ENCODE results near the gene UNC50.
A peak's percentile ranks its signal among the peaks of the same experiment; 100 is the strongest.

The UNC50 gene, protein sequence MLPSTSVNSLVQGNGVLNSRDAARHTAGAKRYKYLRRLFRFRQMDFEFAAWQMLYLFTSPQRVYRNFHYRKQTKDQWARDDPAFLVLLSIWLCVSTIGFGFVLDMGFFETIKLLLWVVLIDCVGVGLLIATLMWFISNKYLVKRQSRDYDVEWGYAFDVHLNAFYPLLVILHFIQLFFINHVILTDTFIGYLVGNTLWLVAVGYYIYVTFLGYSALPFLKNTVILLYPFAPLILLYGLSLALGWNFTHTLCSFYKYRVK

DNA sequence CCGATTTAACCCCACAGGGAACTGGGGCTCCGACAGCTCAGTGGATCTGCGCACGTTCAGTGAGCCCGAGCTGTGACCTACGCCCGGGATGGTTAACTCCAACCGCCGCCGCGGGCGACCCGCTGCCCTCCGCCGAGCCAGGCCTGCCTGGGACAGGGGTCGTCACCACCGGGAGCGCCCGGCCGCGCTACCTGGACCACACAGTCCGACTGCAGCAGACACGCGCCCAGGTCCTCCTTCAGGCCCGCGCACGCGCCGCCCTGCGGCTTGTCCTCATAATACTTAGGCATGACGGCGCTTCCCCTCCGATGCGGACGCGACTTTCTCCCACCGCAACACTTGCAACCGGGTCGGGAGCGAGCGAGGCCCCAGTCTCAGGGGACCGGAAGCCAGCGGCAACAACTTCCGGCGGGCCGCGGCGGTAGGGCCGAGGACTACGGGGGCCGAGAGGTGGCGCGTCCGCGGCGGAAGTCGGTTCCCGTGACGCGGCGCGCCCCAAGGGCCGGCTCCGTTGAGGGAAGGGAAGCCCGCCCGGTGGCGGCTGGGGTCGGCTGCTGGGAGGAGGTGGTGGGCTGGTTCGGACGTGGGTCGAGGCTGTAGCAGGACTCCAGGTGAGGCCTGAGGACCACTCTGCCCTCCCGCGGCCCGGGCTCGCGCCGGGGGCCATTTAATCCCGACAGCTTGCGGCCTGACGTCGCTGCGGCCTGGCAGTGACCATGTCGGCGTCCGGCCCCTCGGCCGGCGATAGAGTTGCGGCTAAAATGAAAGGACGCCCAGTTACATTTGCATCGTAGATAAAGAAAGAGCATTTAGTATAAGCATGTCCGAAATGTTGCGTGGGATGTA is at the start of gene UNC50, which contains the start of gene COA5:
TSS of gene UNC50 (plus strand) at position 474 of the 846 bp plus-strand sequence. CDS start 1,171 bp downstream, outside the sequence.
TSS of gene COA5 (minus strand) at position 397 of the 846 bp plus-strand sequence. CDS start at position 290, 107 bp downstream.
- DNase-seq: peak; percentile 3

DNA sequence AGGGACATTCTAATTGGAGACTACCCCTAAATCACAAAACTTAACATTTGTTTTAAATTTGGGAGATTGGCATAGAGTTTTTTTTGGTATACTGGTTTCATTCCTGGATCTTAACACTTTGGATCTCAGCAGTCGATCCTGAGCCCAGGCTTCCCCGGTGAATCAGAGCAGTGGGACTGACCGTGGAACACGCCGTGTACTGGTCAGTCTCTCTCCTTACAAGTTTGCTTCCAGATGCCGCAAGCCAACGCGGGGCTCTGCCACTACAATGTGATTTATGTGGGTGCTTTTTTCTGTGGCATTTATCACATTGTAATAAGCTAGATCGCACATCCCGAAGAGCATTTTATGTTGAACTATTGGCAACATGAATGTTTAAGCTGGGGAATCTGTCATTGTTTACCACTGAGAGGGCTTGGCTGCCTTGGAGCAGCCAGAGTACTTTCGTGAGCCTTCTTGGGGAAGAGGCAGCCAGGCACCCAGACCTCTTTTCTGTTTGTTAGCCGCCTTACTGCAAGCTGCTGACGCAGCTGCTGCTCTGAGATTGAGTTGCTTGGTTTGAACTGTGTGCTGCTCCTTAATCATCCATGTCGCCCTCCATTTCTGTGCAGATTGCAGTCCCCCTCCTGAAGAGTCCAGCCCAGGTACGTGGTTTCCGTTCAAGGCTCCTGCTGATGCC is 49.4 kb upstream of the UNC50 start:
- DNase-seq: no peak

DNA sequence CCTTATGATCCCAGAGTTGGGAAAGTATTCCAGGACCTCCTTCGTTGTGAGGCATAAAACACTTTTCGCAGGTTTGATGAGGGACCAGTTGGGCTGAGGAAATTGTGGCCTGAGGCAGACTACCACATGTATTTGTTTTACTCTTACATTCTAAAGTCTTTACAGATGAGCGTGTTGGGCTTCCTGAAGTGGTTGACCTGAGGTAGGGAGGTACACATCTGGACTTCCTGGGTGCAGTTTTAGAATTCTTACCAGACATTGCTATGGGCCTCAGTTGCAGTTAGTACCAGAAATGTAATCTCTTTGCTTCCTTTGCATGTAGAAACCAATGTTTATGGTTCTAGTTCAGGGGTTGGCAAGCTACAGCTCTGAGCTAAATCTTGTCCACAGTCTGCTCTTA is 48.8 kb upstream of the UNC50 start:
- DNase-seq: no peak

DNA sequence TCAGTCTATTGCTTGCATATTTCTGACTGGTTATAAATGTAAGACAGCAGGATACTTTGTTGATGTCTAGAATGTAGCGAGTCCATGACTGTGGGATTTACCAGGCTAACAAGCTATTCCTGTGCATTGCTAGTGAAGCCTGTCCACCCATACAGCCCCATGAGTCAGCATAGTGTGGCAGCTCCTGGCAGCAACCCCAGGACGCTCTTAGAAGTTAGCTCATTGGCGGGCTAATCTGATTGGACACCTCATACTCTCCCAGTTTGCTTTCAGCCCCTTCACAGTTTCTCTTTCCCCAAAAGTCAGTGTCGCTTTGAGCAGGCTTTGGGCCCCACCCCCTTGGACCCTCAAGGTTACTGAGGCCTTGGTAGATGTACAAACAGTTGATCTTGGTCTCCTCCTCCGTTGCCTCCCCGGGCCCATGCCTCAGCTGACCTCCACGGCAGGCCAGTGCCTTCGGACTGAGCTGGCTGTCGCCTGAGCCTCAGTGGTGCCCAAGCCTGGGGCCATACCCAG is 48.1 kb upstream of the UNC50 start:
- no peak for DNase-seq

DNA sequence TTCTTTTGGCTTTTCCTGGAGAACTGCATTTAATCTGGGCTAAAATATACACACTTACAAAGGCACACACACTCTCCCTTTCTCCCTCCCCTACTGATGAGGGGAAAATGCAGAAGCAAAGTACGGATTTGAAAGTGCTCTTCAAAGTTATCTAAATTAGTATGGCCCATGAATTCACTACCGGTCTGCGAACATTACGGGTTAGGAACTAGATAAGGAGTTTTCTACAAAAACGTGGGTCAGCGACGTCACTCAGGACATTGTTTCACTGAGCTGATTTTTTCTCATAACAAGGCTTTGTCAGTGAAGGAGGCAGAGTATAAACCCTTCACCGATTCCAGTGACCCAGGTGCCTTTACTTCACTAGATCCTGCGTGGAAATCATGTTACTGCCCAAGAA is 47.4 kb upstream of the UNC50 start:
- no peak for DNase-seq

DNA sequence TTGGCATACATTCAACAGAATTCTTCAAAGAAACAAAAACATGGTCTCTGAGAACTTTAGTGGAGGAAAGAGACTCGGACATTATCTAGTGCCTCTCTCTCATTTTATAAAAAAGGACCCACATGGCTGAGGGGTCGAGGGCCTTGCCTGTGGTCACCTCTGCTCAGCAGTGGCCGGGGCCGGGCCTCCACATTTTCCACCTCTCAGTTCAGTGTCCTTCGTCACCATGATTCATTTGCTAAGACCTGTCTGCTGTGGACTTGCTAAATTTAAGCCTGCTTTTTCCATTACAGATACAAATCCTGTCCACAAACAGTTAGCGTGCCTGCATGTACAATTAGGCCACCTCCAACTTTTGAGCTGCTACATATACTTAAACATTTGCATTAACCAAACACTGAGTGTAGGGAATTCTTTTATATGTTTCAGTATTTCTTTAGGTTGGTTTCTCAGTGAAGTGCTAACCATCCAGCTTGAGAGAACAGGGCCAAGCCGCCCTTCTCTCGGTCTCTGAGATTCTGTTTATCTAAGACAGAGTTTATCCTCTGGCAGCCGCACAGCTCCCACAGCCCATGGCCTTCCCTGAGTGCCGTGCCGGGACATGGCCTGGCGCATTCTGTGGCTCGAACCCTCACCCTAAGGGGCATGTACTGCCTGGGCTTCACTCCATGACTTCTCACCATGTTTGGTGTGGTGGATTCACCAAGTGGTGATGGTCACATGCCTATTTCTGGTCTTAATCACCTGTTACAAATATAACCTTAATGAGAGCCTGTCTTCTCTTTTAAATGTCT is 46.3 kb upstream of the UNC50 start:
- no peak for DNase-seq

DNA sequence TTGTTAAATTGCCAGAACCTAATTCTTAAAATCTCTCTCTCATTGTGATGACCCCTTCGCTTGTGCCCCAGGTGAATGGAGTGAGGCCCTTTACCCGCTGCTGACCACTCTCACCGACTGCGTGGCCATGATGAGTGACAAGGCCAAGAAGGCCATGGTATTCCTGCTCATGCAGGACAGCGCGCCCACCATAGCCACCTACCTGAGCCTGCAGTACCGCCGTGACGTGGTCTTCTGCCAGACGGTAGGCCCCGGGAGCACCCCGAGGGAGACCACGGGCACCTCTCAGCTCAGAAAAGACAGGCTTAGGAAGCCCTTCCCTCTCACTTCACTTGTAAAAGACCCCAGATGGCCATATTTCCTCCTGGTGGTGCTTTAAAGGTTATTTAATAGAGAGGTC is 45.0 kb upstream of the UNC50 start:
- DNase-seq: no peak

DNA sequence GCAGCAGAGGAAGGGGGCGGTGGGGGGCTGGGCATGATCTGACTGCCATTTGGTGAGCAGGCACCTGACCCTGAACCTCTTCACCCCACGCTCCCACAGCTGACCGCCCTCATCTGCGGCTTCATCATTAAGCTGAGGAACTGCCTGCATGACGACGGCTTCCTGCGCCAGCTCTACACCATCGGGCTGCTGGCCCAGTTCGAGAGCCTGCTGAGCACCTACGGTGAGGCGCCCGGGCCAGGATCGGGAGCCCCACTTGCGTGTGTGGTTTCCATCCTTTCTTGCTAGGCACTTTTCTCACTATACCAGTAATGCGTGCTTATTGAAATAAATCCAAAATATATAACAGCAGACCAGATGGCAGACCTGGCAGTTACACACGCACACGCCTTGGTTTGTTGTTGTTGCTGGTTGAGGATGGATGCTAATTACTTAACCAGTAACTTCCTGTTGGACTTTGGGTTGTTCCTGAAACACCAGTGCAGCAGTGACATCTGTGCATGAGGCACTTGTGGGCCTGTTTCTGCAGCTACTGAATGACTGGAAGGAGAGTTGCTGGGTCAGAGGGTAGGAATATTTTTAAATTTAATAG is 43.8 kb upstream of the UNC50 start:
- DNase-seq: no peak

DNA sequence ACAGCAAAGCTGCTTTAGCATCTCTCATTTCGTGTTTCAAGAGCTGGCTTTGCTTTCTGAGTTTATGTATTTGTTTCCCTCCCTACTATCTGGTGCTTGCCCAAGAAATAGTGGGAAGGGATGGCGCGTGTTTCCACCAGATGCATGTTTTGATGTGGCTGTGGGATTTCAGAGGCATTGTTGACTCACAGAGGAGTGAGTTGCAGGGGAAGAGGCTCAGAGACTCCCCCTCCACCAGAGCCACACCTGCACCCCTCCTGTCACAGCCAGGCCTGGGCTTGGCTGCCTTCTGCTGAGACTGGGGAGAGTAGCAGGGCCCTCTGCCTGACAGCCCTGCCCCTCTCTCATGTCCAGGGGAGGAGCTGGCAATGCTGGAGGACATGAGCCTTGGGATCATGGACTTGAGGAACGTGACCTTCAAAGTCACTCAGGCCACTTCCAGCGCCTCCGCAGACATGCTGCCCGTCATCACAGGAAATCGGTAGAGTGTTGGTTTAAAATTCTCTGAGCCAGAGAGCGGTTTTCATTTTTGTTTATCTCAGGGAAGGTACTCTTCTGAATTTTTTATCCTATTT is 43.0 kb upstream of the UNC50 start:
- no peak for DNase-seq

DNA sequence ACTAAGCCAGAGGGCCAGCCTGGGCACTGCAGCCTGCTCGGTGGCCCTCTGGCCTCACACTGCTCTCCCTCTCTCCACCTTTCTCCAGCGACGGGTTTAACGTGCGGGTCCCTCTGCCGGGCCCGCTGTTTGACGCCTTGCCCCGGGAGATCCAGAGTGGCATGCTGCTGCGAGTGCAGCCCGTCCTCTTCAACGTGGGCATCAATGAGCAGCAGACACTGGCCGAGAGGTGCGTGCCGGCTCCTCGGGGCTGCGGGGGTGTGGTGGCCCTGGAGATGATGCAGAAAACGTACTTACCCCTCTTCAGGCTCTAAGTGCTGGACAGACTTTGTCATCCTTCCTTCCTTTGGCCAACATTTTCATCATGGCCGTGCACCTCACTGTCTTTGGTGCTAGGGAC is 42.4 kb upstream of the UNC50 start:
- DNase-seq: no peak

DNA sequence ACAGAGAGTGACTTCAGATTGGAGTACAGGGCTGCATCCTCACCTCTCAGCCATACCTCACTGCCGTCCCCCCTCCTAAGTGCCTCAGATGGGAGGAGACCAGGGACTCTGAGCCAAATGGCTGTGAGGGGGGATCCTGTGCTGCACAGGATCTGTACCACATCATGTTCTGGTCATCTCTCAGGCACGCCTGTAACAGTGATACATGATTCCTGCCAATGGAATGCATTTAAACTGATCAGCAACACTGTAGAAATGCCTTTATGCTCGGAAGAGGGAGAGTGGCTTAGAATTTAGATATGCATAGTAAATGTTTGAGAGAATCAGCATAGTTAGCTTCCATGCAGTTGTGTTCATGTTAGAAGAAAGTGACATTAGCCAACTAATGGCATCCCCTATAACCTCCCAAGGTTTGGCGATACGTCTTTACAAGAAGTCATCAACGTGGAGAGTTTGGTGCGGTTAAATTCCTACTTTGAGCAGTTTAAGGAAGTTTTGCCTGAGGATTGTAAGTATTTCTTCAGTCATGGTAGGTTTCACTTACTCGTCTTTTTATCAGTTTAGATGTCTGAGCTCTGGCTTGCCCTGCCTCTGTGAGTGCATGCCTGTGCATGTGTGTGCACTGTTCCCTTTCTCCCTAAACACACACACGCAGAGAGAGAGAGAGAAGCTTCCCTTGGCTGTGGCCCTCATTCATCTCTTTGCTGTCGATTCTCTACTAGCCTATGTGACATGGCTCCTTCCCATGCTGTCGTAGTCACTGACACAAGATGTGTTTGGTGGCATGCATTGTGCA is 40.0 kb upstream of the UNC50 start:
- no peak for DNase-seq

DNA sequence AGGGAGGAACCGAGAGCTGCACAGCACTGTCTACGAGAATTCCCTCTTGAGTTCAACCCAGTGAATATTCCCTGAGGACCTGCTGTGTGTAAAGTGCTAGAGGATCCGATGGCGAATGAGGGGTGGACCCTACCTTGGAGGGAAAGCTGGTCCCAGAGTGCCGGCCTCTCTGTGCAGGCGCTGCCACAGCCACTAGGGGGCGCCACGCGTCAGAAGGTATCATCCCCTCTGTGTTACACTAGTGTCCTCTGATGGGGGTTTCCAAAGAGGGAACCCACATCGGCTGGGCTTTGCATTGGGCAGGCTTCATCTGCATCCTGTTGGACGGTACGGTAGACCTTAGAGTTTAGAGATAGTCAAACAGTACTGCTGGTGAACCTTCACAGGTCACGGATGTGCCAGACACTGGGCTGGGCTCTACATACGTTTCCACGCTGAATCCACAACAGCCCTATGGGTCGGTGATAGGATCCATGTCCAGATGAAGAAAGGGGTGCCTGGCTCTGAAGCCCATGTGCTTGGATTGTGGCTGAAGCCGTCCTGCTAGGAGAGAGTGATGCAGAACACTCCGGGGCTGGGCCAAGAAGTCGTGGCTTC is 39.1 kb upstream of the UNC50 start:
- no peak for DNase-seq

DNA sequence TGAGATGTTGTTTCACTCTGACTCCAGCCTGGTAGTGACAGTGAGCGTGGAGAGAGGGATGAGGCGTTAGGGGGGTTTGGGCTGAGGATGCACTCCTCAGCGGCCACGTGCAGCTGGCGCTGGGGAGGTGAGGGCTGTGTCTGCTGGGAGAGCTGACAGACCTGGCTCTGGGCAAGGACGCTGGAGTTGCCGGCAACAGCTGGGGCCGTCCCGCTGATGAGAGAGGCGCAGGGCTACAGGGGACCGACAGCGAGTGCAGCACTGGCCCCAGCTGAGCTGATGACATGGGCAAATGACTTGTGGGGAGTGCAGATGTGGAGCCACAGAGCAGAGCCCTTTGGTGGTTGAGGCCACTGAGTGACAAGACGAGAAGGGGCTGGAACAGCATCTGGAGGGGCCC is 38.5 kb upstream of the UNC50 start:
- DNase-seq: no peak

DNA sequence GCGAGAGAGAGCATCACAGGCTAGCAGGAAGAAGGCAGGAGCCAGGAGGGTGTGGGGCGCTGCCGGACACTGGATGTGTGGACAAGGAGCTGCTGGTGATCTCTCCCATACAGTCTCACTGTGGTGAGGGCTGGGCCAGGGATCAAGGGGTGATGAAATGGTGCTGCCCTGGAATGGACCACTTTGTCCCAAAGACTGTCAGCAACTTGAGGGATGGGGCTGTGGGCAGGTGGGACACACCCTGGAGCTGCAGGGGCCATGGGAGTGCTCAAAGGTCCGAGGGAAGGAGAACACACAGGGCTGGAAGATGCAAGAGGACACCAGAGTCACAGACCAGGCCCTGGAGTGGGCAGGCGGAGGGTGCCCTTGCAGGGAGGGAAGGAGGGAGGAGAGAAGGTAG is 38.0 kb upstream of the UNC50 start:
- no peak for DNase-seq

DNA sequence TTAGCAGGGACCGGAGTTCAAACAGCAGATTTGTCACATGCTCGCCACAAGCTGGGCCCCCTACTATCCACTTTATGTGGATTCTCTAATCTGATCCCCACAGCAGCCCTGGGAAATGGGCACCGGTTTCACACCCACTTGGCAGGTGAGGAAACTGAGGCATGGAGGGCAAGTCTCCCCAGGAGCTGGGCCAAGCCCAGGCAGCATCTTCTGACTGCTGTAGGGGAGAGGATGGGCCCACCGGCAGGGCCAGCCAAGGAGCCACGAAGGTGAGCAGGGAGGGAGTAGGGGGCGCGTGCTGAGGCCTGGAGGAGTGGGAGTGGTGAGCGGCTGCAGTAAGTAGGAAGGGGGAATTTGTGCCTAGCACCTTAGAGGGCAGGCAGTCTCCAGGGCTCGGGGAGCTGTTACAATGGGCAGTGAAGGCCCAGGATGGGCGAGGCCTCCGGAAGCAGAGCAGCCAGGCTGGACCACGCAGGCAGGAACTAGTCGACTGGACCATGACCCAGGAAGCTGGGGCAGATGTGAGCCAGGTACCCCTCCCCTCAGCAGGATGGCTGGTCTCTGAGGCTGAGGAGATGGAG is 37.2 kb upstream of the UNC50 start:
- DNase-seq: no peak

DNA sequence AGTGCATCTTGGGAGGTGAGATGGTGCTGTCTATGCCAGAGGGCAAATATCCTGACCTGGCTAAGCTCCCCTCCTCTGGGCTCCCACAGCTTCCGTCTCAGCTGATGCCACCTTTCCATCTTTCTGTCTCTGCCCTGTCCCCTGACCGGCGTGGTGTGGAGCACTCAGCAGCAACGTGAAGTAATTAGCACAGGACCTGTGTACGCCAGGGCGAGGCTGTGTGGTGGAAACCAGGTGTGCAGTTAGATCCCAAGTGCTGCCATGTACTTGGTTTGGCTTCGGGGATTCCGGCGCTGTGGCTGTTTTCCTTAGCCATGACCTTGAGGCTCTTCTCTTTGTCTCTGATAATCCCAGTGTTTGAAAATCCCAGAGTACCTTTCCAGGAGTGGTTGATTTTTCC is 36.6 kb upstream of the UNC50 start:
- no peak for DNase-seq

DNA sequence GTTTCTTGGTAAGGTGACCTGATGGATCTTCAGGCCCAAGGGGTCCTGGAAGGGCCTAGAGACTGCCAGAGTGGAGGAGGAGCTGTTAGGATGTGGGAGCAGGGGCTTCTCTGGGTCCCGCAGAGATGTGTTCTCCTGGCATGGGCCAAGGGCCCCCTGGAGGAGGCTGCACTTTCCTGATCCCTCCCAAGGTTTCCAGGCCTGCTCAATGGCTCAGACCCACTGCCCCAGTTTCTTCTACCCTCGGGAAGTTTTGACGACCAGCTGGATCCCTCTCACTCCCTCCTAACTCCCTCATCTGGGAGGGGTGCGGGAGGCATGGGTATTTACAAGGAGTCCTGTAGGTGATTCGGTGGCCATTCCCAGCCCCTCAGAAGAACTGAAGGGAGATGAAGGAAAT is 36.2 kb upstream of the UNC50 start:
- no peak for DNase-seq

DNA sequence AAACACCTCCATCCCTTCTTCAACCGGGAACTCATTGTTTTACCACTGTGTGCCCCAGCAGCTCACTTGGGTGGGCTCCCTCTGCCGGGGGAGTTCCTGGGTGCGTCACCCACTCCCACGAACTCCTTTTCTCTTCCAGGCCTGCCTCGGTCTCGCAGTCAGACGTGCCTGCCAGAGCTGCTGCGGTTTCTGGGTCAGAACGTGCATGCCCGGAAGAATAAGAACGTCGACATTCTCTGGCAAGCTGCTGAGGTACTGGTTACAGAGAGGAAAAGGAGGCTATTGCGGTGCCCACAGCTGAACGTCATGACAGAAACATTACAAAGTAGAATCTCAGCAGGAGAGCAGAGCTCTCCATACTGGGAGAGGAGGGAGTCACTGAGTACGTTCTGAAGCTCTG is 35.7 kb upstream of the UNC50 start:
- no peak for DNase-seq

DNA sequence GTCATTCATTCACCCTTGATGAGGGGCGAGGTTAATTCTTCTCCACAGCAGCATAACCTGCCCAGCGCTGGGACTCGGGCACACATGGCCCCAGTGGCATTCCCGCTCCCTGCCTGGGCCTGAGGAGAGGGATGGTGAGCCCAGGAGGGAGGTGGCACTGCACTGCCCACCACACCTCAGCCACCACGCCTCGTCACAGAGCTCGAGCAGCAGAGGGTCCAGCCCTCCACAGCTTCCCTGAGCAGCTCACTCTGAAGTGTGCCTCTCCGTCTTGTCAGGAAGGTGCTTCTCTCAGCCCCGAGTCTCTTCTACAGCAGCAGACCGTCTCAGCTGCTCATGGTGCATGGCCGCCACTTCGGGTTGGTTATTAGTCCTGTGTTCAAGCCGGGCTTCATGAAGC is 35.0 kb upstream of the UNC50 start:
- no peak for DNase-seq

DNA sequence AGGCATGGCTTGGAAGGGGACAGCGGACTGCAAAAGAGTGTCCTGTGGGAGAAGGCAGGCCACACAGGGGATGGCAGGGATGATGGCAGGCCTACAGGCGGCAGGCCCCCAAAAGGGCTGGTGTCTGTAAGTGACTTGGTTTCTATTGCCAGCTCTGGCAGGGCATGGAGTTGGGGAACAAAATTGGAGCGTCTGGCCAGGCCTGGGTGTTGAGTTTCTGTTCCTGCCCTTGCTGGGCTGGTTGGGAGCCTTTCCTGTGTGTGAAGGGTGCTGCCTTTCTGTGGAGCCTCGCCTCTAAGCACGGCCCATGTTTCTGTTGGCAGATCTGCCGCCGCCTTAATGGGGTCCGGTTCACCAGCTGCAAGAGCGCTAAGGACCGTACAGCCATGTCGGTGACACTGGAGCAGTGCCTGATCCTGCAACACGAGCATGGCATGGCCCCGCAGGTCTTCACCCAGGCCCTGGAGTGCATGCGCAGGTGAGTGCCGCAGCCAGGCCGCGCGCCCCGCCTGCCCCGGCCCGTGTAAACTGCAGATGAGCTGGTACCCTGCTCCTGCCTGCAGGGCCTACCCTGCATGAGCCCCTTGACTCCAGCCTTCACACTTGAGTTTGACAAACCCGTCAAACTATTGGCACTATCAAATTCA is 31.6 kb upstream of the UNC50 start:
- no peak for DNase-seq
